Measurements from ENCODE around the gene SCML1.

Gene SCML1

GRCh38 chrX:17803449-17803848, 66.2 kb downstream of the SCML1 start:
- TF ChIP-seq, protein P1, sequence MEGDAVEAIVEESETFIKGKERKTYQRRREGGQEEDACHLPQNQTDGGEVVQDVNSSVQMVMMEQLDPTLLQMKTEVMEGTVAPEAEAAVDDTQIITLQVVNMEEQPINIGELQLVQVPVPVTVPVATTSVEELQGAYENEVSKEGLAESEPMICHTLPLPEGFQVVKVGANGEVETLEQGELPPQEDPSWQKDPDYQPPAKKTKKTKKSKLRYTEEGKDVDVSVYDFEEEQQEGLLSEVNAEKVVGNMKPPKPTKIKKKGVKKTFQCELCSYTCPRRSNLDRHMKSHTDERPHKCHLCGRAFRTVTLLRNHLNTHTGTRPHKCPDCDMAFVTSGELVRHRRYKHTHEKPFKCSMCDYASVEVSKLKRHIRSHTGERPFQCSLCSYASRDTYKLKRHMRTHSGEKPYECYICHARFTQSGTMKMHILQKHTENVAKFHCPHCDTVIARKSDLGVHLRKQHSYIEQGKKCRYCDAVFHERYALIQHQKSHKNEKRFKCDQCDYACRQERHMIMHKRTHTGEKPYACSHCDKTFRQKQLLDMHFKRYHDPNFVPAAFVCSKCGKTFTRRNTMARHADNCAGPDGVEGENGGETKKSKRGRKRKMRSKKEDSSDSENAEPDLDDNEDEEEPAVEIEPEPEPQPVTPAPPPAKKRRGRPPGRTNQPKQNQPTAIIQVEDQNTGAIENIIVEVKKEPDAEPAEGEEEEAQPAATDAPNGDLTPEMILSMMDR (IDR thresholded peaks at IDR 0.05), result no peak

Measured in LNCAP (cell line).